SK-N-SH (cell line): ENCODE data around the gene SSX2IP. TPM values are rescaled to one million over a fixed set of nuclear protein-coding genes. Genes with fewer than 3 reads are reported as not detected.

ENCODE experiments used
- CTCF ChIA-PET: fragments of 300-600, 350-600 bp; formaldehyde crosslinking; extraction: SDS; loops from one replicate; lab custom pipeline; 2021; lab: Yijun Ruan, JAX
- POLR2A ChIA-PET: fragments of 350-600 bp; sonication (Branson Sonifier 250); formaldehyde crosslinking; extraction: SDS; loops from one replicate; lab custom pipeline; 2020; ENCODE audit warnings: antibody characterized with exemption, inconsistent platforms; lab: Yijun Ruan, JAX
- DNase-seq: peaks from one replicate; pipeline ENCODE4 v3.0.0; 2012
- H2AFZ ChIP-seq: fragments of 200-600 bp; sonication (generic); 2 replicates; pipeline ENCODE4 v1.8.1; 2016; ENCODE audit warnings: antibody characterized with exemption, mild to moderate bottlenecking, low read depth
- H3F3A ChIP-seq: fragments of 200-600 bp; sonication (generic); replicated peaks from 2 replicates; pipeline ENCODE3; 2016; ENCODE audit warnings: antibody characterized with exemption, mild to moderate bottlenecking; ENCODE audit not compliant: insufficient read depth
- H3K27ac ChIP-seq, 2 experiments: fragments of 200-500 bp in 1 of 2; fragments of 200-600 bp in 1 of 2; sonication (Bioruptor generic) in 1 of 2; sonication (generic), shearing (Covaris generic) in 1 of 2; 2 replicates each; pipeline versions ENCODE4 v1.5.1 to v1.6.1; 2014 to 2016; ENCODE audit warnings: low read depth in 2 of 2, inconsistent platforms in 1 of 2, low read length in 1 of 2, mild to moderate bottlenecking in 1 of 2, mixed read lengths in 1 of 2
- H3K27me3 ChIP-seq: fragments of 200-600 bp; sonication (generic), shearing (Covaris generic); 2 replicates; pipeline ENCODE4 v1.6.1; 2016; ENCODE audit warnings: mixed run types; ENCODE audit not compliant: insufficient read depth
- H3K36me3 ChIP-seq, 2 experiments: fragments of 200-500 bp in 1 of 2; fragments of 200-600 bp in 1 of 2; sonication (Bioruptor generic) in 1 of 2; sonication (generic) in 1 of 2; replicated peaks in 1 of 2; 2 replicates each; pipeline versions ENCODE3 to v1.5.1; 2014 to 2016; ENCODE audit warnings: low read length in 1 of 2, mild to moderate bottlenecking in 1 of 2; ENCODE audit not compliant: insufficient read depth in 2 of 2, control insufficient read depth in 1 of 2
- H3K4me1 ChIP-seq, 2 experiments: fragments of 200-500 bp in 1 of 2; fragments of 200-600 bp in 1 of 2; sonication (Bioruptor generic) in 1 of 2; sonication (generic), shearing (Covaris generic) in 1 of 2; 2 replicates each; pipeline versions ENCODE4 v1.5.1 to v1.6.1; 2014 to 2016; ENCODE audit warnings: low read depth in 1 of 2, low read length in 1 of 2, mixed run types in 1 of 2; ENCODE audit not compliant: insufficient read depth in 2 of 2, control insufficient read depth in 1 of 2
- H3K4me2 ChIP-seq: fragments of 200-600 bp; sonication (generic), shearing (Covaris generic); 2 replicates; pipeline ENCODE4 v1.6.1; 2017; ENCODE audit warnings: mixed run types
- H3K4me3 ChIP-seq, 2 experiments: fragments of 200-500 bp in 1 of 2; fragments of 200-600 bp in 1 of 2; sonication (Bioruptor generic) in 1 of 2; sonication (generic), shearing (Covaris generic) in 1 of 2; 2 replicates each; pipeline versions ENCODE4 v1.5.1 to v1.8.1; 2014 to 2016; ENCODE audit warnings: low read depth in 2 of 2, inconsistent platforms in 1 of 2, low read length in 1 of 2, mild to moderate bottlenecking in 1 of 2, mixed read lengths in 1 of 2, moderate library complexity in 1 of 2
- H3K79me2 ChIP-seq: fragments of 200-600 bp; sonication (generic); 2 replicates; pipeline ENCODE4 v1.8.1; 2017; ENCODE audit warnings: mild to moderate bottlenecking; ENCODE audit not compliant: insufficient read depth
- H3K9ac ChIP-seq: fragments of 200-600 bp; sonication (generic); 2 replicates; pipeline ENCODE4 v1.6.1; 2017; ENCODE audit warnings: mixed run types
- H3K9me2 ChIP-seq: fragments of 200-600 bp; sonication (generic); 2 replicates; pipeline ENCODE4 v1.6.1; 2017; ENCODE audit warnings: mixed run types
- H3K9me3 ChIP-seq: fragments of 200-600 bp; sonication (generic); 2 replicates; pipeline ENCODE4 v1.6.1; 2017; ENCODE audit warnings: mixed run types, mild to moderate bottlenecking, moderate library complexity
- H4K20me1 ChIP-seq: fragments of 200-600 bp; sonication (generic); 2 replicates; pipeline ENCODE4 v1.6.1; 2017; ENCODE audit warnings: mild to moderate bottlenecking, mixed run types; ENCODE audit not compliant: insufficient read depth
- CHD2 ChIP-seq: fragments of 150-350 bp; IDR thresholded peaks from 2 replicates; pipeline ENCODE4 v1.6.1; 2018; ENCODE audit warnings: low read length; ENCODE audit not compliant: partially characterized antibody
- CTCF ChIP-seq: fragments of 200-600 bp; sonication (generic); IDR thresholded peaks from 2 replicates; pipeline ENCODE4 v1.6.1; 2017; ENCODE audit warnings: antibody characterized with exemption, mild to moderate bottlenecking, moderate library complexity
- EP300 ChIP-seq, 2 experiments: IDR thresholded peaks; 2 replicates each; pipeline versions ENCODE4 v1.4.0 to v1.6.1; 2012; ENCODE audit warnings: borderline replicate concordance in 1 of 2, low read depth in 1 of 2, low read length in 1 of 2
- EZH2phosphoT487 ChIP-seq: fragments of 200-600 bp; sonication (generic); IDR thresholded peaks from 2 replicates; pipeline ENCODE4 v1.6.1; 2017; ENCODE audit warnings: low read depth, mixed run types, mild to moderate bottlenecking, antibody characterized with exemption, moderate library complexity, borderline replicate concordance
- FOSL2 ChIP-seq: IDR thresholded peaks from 2 replicates; pipeline ENCODE4 v1.4.0; 2012; ENCODE audit warnings: low read depth, mild to moderate bottlenecking, moderate library complexity, borderline replicate concordance
- FOXM1 ChIP-seq: IDR thresholded peaks from 2 replicates; pipeline ENCODE4 v1.4.0; 2012; ENCODE audit warnings: low read depth, mild to moderate bottlenecking
- GATA2 ChIP-seq: sonication (generic); formaldehyde crosslinking; IDR thresholded peaks from 2 replicates; pipeline ENCODE4 v1.5.0; 2020; ENCODE audit warnings: mild to moderate bottlenecking, missing genetic modification reagents
- JUND ChIP-seq: IDR thresholded peaks from 2 replicates; pipeline ENCODE4 v1.4.0; 2012
- MXI1 ChIP-seq: IDR thresholded peaks from 2 replicates; pipeline ENCODE4 v1.6.1; 2012; ENCODE audit warnings: mild to moderate bottlenecking, low read depth, low read length, improper control_type of control experiment
- RCOR1 ChIP-seq: fragments of 150-350 bp; IDR thresholded peaks from 2 replicates; pipeline ENCODE4 v1.6.1; 2017; ENCODE audit warnings: antibody characterized with exemption, low read length
- REST ChIP-seq: IDR thresholded peaks from 2 replicates; pipeline ENCODE4 v1.6.1; 2012; ENCODE audit warnings: mild to moderate bottlenecking, low read depth, low read length, moderate library complexity
- RFX5 ChIP-seq: IDR thresholded peaks from 2 replicates; pipeline ENCODE4 v1.6.1; 2012; ENCODE audit warnings: mild to moderate bottlenecking, improper control_type of control experiment, low read length
- TCF12 ChIP-seq: IDR thresholded peaks from 2 replicates; pipeline ENCODE4 v1.4.0; 2012
- TEAD4 ChIP-seq: IDR thresholded peaks from 2 replicates; pipeline ENCODE4 v1.4.0; 2012; ENCODE audit warnings: mild to moderate bottlenecking, borderline replicate concordance; ENCODE audit not compliant: insufficient read depth
- USF1 ChIP-seq: IDR thresholded peaks from 2 replicates; pipeline ENCODE4 v1.4.0; 2012; ENCODE audit warnings: low read depth, borderline replicate concordance
- YY1 ChIP-seq: IDR thresholded peaks from 2 replicates; pipeline ENCODE4 v1.4.0; 2012; ENCODE audit warnings: low read depth, mild to moderate bottlenecking
- WGBS: methylation state at CpG from one replicate; pipeline ENCODE4 v1.1.6; 2017; ENCODE audit warnings: low lambda C conversion rate; 5-methylcytosine and 5-hydroxymethylcytosine counted together
- polyA plus RNA-seq, 3 experiments: library from polyadenylated mRNA; depleted of rRNA; stranded (reverse); fragments of >200 nt; gene quantifications; 2 replicates each; pipeline ENCODE4 v1.2.3, GENCODE V29; 2012

The SSX2IP gene
- polyA plus RNA-seq, 1 of the 3 experiments (the other 2 are of a cell fraction), result 7.7 TPM

- H3K9me2 ChIP-seq, result no peaks in the 10 kb centered on the region
- no peak overlapping the region for H3K4me2 ChIP-seq
- H3K4me3 ChIP-seq, result no peak overlapping the region
- no peaks in the 10 kb centered on the region for H4K20me1 ChIP-seq
- H3K4me1 ChIP-seq, result peaks cover 0 to 10% of the 10 kb centered on the region in 2 experiments; a peak in 3 of 4 replicates
- no peaks in the 10 kb centered on the region for H3F3A ChIP-seq
- ChIA-PET CTCF (no interaction called here), POLR2A (no interaction called here)
- TF ChIP-seq EZH2phosphoT487 (no peak), EP300 (IDR thresholded peaks at IDR 0.05; ENCODE audit: borderline replicate concordance in 1 of 2, low read depth in 1 of 2, low read length in 1 of 2) (no peak), TCF12 (no peak), GATA2 (CRISPR knock-in tag) (no peak), TEAD4 (no peak), FOXM1 (no peak), USF1 (no peak)
- no peaks in the 10 kb centered on the region for H3K36me3 ChIP-seq
- no peak overlapping the region for H2AFZ ChIP-seq
- no peak overlapping the region for H3K27ac ChIP-seq
- WGBS, result 65% methylated on average over 3 of the region's 3 CpGs
- H3K79me2 ChIP-seq, result no peaks in the 10 kb centered on the region
- no peak overlapping the region for H3K9ac ChIP-seq
- no peaks in the 10 kb centered on the region for H3K9me3 ChIP-seq
- DNase-seq, result no peak
- H3K27me3 ChIP-seq, result no peaks in the 10 kb centered on the region
Observed at GRCh38 chr1:84704872-84705417, 14.7 kb upstream of the SSX2IP start.

GRCh38 chr1:84703431-84703830 is 13.2 kb upstream of the SSX2IP start:
- peaks cover 5 to 22% of the 10 kb centered on the region in 2 experiments; a peak in 3 of 4 replicates for H3K4me1 ChIP-seq
- H2AFZ ChIP-seq, result no peak overlapping the region
- peaks cover 4% of the 10 kb centered on the region for H3F3A ChIP-seq
- TF ChIP-seq FOSL2 (no peak), JUND (no peak), RFX5 (no peak), YY1 (no peak), RCOR1 (no peak), MXI1 (no peak), REST (no peak), CHD2 (no peak), CTCF (no peak)
- ChIA-PET POLR2A (no interaction called here), CTCF (interaction anchor here (1.1 kb wide), 1 partner anchor 241 kb away, joined by 3 read pairs; no protein-coding TSS in a partner anchor)
- H3K4me2 ChIP-seq, result no peak overlapping the region
- no peaks in the 10 kb centered on the region for H4K20me1 ChIP-seq
- H3K36me3 ChIP-seq, result no peaks in the 10 kb centered on the region
- 65% methylated on average over 2 of the region's 2 CpGs for WGBS
- H3K4me3 ChIP-seq, result no peak overlapping the region
- H3K9me2 ChIP-seq, result no peaks in the 10 kb centered on the region
- H3K27me3 ChIP-seq, result no peaks in the 10 kb centered on the region
- no peak for DNase-seq
- no peak overlapping the region for H3K9ac ChIP-seq
- H3K27ac ChIP-seq, result no peak overlapping the region
- no peaks in the 10 kb centered on the region for H3K9me3 ChIP-seq
- H3K79me2 ChIP-seq, result no peaks in the 10 kb centered on the region
